Common myeloid progenitor, CD34-positive (primary cell): ENCODE results near the gene FAM25A. TPM values are rescaled to one million over a fixed set of nuclear protein-coding genes. Genes with fewer than 3 reads are reported as not detected.
"Not testable (repeated sequence)": the region's sequence is repeated elsewhere in the genome, so short reads cannot be mapped to it uniquely, and the experiment has no call there.

Source experiments
- CTCF ChIA-PET: fragments of 350-600 bp; sonication (Branson Sonifier 250); formaldehyde crosslinking; loops from one replicate; lab custom pipeline; 2021; ENCODE audit warnings: antibody characterized with exemption; lab: Charles Lee
- POLR2A ChIA-PET: fragments of 350-600 bp; sonication (Branson Sonifier 250); formaldehyde crosslinking; loops from one replicate; lab custom pipeline; 2021; ENCODE audit warnings: antibody characterized with exemption; lab: Charles Lee
- DNase-seq, 3 donors: peaks; one replicate each; pipeline versions ENCODE4 v3.0.0 to v3.0.0-alpha.2; 2013
- H3K27ac ChIP-seq, 2 experiments: 1 replicate in 1 of 2; 2 replicates in 1 of 2; pipeline ENCODE4 v1.7.0; 2013; ENCODE audit warnings: inconsistent platforms in 2 of 2, low read length in 2 of 2, mild to moderate bottlenecking in 2 of 2, low read depth in 1 of 2, moderate library complexity in 1 of 2; ENCODE audit not compliant: severe bottlenecking in 2 of 2, insufficient read depth in 1 of 2, poor library complexity in 1 of 2
- H3K27me3 ChIP-seq, 5 experiments: replicated peaks in 2 of 5; 1 replicate in 3 of 5; 2 replicates in 2 of 5; pipeline versions ENCODE4 v1.6.1 to v1.7.0; 2013; ENCODE audit warnings: low read length in 4 of 5, mild to moderate bottlenecking in 2 of 5, moderate library complexity in 2 of 5, inconsistent platforms in 1 of 5; ENCODE audit not compliant: insufficient read depth in 5 of 5, control insufficient read depth in 4 of 5
- H3K36me3 ChIP-seq, 4 experiments: 1 replicate in 2 of 4; 2 replicates in 2 of 4; pipeline versions ENCODE4 v1.6.1 to v1.7.0; 2013; ENCODE audit warnings: low read length in 3 of 4, control low read depth in 1 of 4, mild to moderate bottlenecking in 1 of 4; ENCODE audit not compliant: control insufficient read depth in 4 of 4, insufficient read depth in 4 of 4
- H3K4me1 ChIP-seq, 4 experiments: 1 replicate in 3 of 4; 2 replicates in 1 of 4; pipeline versions ENCODE4 v1.6.1 to v1.7.1; 2013; ENCODE audit warnings: low read length in 3 of 4, mild to moderate bottlenecking in 3 of 4, control low read depth in 1 of 4, inconsistent platforms in 1 of 4, moderate library complexity in 1 of 4; ENCODE audit not compliant: control insufficient read depth in 4 of 4, insufficient read depth in 4 of 4; ENCODE audit errors: control extremely low read depth in 1 of 4
- H3K4me3 ChIP-seq, 7 experiments: 1 replicate in 4 of 7; 2 replicates in 3 of 7; pipeline versions ENCODE4 v1.5.1 to v1.7.0; 2013; ENCODE audit warnings: mild to moderate bottlenecking in 7 of 7, low read length in 6 of 7, moderate library complexity in 6 of 7, inconsistent platforms in 2 of 7, low read depth in 2 of 7, control low read depth in 1 of 7; ENCODE audit not compliant: insufficient read depth in 4 of 7, control insufficient read depth in 1 of 7; ENCODE audit errors: extremely low read depth in 1 of 7
- H3K9me3 ChIP-seq, 5 experiments: 1 replicate in 4 of 5; 2 replicates in 1 of 5; pipeline versions ENCODE4 v1.6.1 to v1.7.1; 2013; ENCODE audit warnings: low read length in 4 of 5, mild to moderate bottlenecking in 2 of 5, inconsistent platforms in 1 of 5, low read depth in 1 of 5, moderate library complexity in 1 of 5; ENCODE audit not compliant: control insufficient read depth in 4 of 5, insufficient read depth in 2 of 5; ENCODE audit errors: control extremely low read depth in 1 of 5
- WGBS: methylation state at CpG from one replicate; pipeline ENCODE4 v1.1.5; 2013; ENCODE audit not compliant: insufficient coverage; 5-methylcytosine and 5-hydroxymethylcytosine counted together
- polyA plus RNA-seq: library from polyadenylated mRNA; unstranded; fragments of 120-200 nt; gene quantifications from one replicate; pipeline ENCODE4 v1.2.1, GENCODE V29; 2013

The FAM25A gene
- polyA plus RNA-seq, result not detected

DNA sequence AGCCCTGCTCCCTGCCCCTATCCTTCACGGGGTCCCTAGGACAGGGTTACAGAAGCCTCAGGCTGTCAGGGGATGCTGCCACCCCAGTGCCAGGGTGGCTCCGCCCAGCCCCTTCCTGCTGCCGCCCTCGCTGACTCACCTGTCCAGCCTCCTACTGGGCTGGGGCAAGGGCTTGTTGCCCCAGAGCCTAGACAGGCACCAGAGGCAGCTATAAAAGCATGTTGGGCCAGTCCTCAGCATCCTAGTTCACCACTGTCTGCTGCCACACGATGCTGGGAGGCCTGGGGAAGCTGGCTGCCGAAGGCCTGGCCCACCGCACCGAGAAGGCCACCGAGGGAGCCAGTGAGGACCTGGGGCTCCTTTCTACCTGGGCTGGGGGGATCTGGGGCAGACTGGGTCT lies at the start of gene FAM25A:
FAM25A (plus strand) TSS at position 239 of the 400 bp plus-strand sequence; CDS start at position 270, 31 bp downstream.
- WGBS, result 97% methylated on average over 5 of the region's 9 CpGs
- H3K9me3 ChIP-seq, H3K36me3 ChIP-seq, H3K27me3 ChIP-seq, H3K4me1 ChIP-seq, H3K27ac ChIP-seq, CTCF ChIA-PET, H3K4me3 ChIP-seq, DNase-seq, POLR2A ChIA-PET: not testable (repeated sequence)

DNA sequence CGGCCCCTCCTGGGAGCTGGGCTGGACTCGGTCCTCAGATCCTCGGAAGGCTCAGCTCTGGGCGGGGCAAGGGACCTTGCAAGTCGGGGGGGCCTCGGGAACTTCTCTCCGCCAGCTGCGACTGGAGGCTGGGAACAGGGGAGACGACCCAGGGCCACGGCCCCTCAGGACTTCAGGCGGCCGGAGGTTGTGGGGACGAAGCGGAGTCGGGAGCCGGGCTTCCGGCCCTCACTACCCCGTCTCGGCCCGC lies 49.2 kb upstream of the FAM25A start:
- H3K27me3 ChIP-seq, result peaks cover 0 to 45% (median 25%) of the 10 kb centered on the region in 5 experiments
- H3K4me3 ChIP-seq, result peak overlapping the region; percentile 30 to 82 (median 56)
- CTCF ChIA-PET, result interaction anchor here (1.3 to 2.1 kb wide), 3 partner anchors 14 to 125 kb away, joined by 3 to 7 read pairs (median 3); partner anchors contain the start of genes MMRN2 and SHLD2
- no peak for DNase-seq
- peak overlapping the region in 1 of 2 experiments; percentile 34 for H3K27ac ChIP-seq
- H3K9me3 ChIP-seq, result no peaks in the 10 kb centered on the region
- peaks cover 0 to 50% (median 34%) of the 10 kb centered on the region in 4 experiments for H3K4me1 ChIP-seq
- H3K36me3 ChIP-seq, result no peaks in the 10 kb centered on the region
- POLR2A ChIA-PET, result interaction anchor here (0.6 kb wide), 2 partner anchors 11 to 77 kb away, joined by 3 to 5 read pairs; no protein-coding TSS in a partner anchor
- 0% methylated on average over 20 of the region's 20 CpGs for WGBS

DNA sequence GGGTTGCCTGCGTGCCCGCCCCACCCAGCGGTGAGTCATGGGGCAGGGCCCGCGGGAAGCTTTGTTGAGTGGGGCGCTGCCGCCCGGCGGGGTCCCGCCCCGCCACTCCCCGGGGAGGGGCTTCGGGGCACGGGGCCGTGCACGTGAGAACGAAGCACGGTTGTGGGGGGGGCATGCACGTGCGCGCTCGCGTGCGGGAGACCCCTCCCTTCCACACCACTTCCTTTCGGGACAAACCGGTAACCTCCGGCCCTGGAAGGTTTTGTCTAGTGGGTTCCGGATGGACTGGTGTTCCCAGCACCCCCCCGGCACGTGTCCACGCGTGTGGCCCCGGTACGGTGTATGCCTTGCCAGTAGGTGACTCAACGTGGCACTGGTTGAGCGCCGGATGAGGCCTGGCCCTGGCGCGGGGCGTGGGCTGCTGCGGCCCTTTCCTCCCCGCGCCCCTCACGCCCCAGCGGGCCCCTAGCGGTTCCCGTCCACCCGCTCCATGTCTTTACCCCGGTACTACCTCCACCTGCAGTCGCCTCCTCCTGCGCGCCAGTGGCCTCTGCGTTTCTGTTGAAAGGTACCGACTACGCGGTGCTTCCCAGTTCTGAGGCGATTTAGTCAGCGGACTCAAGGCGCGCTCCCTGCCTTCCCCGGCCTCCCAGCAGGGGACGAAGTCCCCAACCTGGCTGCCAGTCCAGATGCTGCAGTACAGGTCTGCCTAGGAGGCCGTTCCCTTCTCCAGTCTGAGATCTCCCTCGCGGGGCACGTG lies 48.7 kb upstream of the FAM25A start:
- peaks cover 0 to 45% (median 25%) of the 10 kb centered on the region in 5 experiments for H3K27me3 ChIP-seq
- peak; percentile 86 to 94 (median 91) for DNase-seq
- CTCF ChIA-PET, result interaction anchor here (1.3 to 2.1 kb wide), 3 partner anchors 14 to 124 kb away, joined by 3 to 7 read pairs (median 3); partner anchors contain the start of genes MMRN2 and SHLD2
- POLR2A ChIA-PET, result interaction anchor here (0.6 kb wide), 2 partner anchors 11 to 77 kb away, joined by 3 to 5 read pairs; no protein-coding TSS in a partner anchor
- H3K4me1 ChIP-seq, result peaks cover 0 to 45% (median 32%) of the 10 kb centered on the region in 4 experiments
- 2% methylated on average over 39 of the region's 66 CpGs for WGBS
- H3K9me3 ChIP-seq, result no peaks in the 10 kb centered on the region
- peak overlapping the region; percentile 4 to 82 (median 56) for H3K4me3 ChIP-seq
- H3K27ac ChIP-seq, result peak overlapping the region in 1 of 2 experiments; percentile 34
- no peaks in the 10 kb centered on the region for H3K36me3 ChIP-seq

DNA sequence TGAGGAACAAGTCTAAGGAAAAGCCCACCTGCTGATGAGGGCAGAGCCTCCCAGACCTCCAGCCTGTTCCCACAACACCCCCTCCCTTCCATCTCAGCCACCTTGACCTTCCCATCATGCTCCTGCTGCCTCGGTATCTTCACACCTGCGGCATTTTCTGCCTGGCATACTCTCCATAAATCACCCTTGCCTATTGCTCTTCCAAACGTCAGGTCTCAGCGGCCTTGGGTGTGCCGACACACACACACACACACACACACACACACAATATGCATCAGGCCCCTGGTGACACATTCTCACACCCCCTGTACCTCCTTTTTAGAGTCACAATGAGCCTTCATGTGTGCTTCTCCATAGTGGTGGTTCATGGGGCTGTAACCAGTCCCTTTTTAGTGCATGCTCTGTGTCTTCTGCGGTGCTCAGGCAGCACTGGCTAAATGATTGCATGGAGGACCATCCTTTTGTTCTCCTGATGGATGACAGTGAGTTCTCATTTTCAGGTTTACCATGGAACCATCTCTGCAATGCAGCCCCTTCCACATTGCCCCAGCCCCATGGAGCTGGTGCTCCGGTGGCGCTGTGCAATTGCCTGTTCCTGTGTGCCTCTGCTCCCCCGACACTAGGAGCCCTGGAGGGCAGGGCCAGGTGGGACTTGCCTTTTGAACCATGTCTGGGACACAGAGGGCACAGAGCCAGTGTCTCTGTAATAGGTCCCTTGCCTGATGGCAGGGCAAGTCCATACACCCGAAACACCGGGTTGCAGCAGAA lies 47.3 kb upstream of the FAM25A start:
- 94% methylated on average over 11 of the region's 11 CpGs for WGBS
- POLR2A ChIA-PET, result no interaction called here
- Histone ChIP-seq H3K9me3 (no peaks in the 10 kb centered on the region), H3K36me3 (no peaks in the 10 kb centered on the region), H3K4me3 (no peak overlapping the region), H3K4me1 (peaks cover 0 to 35% (median 27%) of the 10 kb centered on the region in 4 experiments), H3K27me3 (peaks cover 0 to 33% (median 21%) of the 10 kb centered on the region in 5 experiments), H3K27ac (no peak overlapping the region)
- CTCF ChIA-PET, result no interaction called here
- DNase-seq, result no peak

DNA sequence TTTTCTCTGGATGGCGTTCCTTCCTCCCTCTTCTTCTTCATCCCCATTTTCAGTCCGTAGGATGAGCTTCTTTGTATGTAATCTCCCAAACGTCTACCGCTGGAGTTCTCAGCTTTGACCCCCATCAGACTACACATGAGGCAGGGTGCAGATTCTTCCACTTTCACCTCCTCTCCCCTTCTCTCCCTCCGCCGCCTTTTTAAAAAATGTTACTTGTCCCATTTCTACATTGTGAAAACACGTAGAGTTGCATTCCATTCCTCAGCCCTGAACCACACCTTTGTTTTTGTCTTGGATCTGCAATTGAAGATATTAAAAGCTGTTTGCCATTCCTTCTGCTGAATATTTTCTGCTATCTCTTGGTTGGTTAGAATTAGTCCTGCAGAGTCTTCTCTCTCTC lies 45.6 kb upstream of the FAM25A start:
- Histone ChIP-seq H3K36me3 (no peaks in the 10 kb centered on the region), H3K4me3 (no peak overlapping the region), H3K4me1 (peaks cover 0 to 23% (median 18%) of the 10 kb centered on the region in 4 experiments), H3K9me3 (no peaks in the 10 kb centered on the region), H3K27ac (no peak overlapping the region), H3K27me3 (peaks cover 0 to 16% (median 6%) of the 10 kb centered on the region in 5 experiments)
- ChIA-PET CTCF (no interaction called here), POLR2A (no interaction called here)
- no peak for DNase-seq
- 97% methylated on average over 5 of the region's 7 CpGs for WGBS

DNA sequence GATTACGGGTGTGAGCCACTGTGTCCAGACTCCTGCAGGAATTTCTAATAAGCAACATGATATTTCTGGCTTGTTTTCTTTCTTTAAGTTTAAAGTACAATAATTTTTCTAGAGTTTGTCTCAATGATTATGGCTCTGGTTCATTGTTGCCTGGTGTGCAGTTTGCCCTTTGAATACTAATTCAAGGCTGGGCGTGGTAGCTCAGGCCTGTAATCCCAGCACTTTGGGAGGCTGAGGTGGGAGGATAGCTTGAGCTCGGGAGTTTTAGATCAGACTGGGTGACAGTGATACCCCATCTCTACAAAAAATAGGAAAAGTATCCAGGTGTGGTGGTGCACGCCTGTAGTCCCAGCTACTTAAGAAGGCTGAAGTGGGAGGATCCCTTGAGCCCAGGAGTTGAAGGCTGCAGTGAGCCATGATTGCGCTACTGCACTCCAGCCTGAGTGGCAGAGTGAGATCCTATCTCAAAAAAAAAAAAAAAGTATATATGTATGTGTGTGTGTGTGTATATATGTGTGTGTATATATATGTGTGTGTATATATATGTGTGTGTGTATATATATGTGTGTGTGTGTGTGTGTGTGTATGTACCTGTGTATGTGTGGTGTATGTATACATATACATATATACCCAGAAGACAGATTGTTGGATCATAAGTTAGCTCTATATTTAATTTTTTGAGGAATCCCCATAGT lies 43.6 kb upstream of the FAM25A start:
- no peak for DNase-seq
- no peaks in the 10 kb centered on the region for H3K9me3 ChIP-seq
- ChIA-PET CTCF (no interaction called here), POLR2A (no interaction called here)
- H3K4me3 ChIP-seq, result no peak overlapping the region
- no peak overlapping the region for H3K27ac ChIP-seq
- no peaks in the 10 kb centered on the region for H3K36me3 ChIP-seq
- H3K4me1 ChIP-seq, result peaks cover 0 to 7% (median 5%) of the 10 kb centered on the region in 4 experiments
- H3K27me3 ChIP-seq, result peaks cover 0 to 4% (median 0%) of the 10 kb centered on the region in 5 experiments
- 100% methylated on average over 4 of the region's 5 CpGs for WGBS
